ENCODE data around the gene SCFD2.
"Not testable (repeated sequence)": the region's sequence is repeated elsewhere in the genome, so short reads cannot be mapped to it uniquely, and the experiment has no call there.

Gene SCFD2

GRCh38 chr4:53274609-53275268 is 91.1 kb downstream of the SCFD2 start:
- no peak for DNase-seq (ENCODE audit: low spot score)
- TF ChIP-seq, protein P1, sequence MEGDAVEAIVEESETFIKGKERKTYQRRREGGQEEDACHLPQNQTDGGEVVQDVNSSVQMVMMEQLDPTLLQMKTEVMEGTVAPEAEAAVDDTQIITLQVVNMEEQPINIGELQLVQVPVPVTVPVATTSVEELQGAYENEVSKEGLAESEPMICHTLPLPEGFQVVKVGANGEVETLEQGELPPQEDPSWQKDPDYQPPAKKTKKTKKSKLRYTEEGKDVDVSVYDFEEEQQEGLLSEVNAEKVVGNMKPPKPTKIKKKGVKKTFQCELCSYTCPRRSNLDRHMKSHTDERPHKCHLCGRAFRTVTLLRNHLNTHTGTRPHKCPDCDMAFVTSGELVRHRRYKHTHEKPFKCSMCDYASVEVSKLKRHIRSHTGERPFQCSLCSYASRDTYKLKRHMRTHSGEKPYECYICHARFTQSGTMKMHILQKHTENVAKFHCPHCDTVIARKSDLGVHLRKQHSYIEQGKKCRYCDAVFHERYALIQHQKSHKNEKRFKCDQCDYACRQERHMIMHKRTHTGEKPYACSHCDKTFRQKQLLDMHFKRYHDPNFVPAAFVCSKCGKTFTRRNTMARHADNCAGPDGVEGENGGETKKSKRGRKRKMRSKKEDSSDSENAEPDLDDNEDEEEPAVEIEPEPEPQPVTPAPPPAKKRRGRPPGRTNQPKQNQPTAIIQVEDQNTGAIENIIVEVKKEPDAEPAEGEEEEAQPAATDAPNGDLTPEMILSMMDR (IDR thresholded peaks at IDR 0.05; ENCODE audit: extremely low read depth, missing control alignments): no peak

- TF ChIP-seq, protein P1 (IDR thresholded peaks at IDR 0.05; ENCODE audit: extremely low read depth, missing control alignments): no peak
- no peak for DNase-seq (ENCODE audit: low spot score)
Measured at GRCh38 chr4:53273726-53274125, 92.1 kb downstream of the SCFD2 start.

GRCh38 chr4:53267026-53267425 is 98.8 kb downstream of the SCFD2 start:
- TF ChIP-seq, protein P1 (IDR thresholded peaks at IDR 0.05; ENCODE audit: extremely low read depth, missing control alignments): no peak
- DNase-seq (ENCODE audit: low spot score): no peak

GRCh38 chr4:53255986-53256385 is 109.9 kb downstream of the SCFD2 start:
- not testable (repeated sequence) for DNase-seq (ENCODE audit: low spot score)

DNA sequence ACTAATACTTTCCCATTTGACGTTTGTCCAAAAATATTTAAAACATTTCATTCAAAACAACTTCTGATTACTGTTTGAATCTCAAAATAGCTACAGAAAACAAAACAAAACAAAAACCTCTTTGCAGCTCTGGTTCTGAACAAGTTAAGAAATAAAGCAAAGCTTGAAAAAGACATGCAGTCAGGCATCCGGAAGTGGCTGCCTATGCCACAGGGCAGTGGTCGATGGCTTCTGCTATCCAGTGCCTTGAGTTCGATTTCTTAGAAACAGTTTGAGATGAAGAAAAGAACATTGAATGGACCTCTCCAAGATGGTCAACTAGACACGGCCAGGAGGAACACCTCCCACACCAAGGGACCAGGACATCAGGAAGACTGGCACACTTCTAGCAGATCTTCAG is 125.3 kb downstream of the SCFD2 start:
- DNase-seq (ENCODE audit: low spot score): no peak
- TF ChIP-seq, protein P1 (IDR thresholded peaks at IDR 0.05; ENCODE audit: extremely low read depth, missing control alignments): no peak

DNA sequence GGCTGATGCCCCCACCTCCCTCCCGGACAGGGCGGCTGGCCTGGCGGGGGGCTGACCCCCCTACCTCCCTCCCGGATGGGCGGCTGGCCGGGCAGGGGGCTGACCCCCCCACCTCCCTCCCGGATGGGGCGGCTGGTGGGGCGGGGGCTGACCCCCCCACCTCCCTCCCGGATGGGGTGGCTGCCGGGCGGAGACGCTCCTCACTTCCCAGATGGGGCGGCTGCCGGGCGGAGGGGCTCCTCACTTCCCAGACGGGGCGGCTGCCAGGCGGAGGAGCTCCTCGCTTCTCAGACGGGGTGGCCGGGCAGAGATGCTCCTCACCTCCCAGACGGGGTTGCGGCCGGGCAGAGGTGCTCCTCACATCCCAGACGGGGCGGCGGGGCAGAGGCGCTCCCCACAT is 127.5 kb downstream of the SCFD2 start:
- DNase-seq (ENCODE audit: low spot score): not testable (repeated sequence)

DNA sequence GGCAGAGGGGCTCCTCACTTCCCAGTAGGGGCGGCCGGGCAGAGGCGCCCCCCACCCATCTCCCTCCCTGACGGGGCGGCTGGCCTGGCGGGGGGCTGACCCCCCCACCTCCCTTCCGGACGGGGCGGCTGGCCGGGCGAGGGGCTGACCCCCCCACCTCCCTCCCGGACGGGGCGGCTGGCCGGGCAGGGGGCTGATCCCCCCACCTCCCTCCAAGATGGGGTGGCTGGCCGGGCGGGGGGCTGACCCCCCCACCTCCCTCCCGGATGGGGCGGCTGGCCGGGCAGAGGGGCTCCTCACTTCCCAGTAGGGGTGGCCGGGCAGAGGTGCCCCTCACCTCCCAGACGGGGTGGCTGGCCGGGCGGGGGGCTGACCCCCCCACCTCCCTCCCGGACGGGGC is 128.1 kb downstream of the SCFD2 start:
- not testable (repeated sequence) for DNase-seq (ENCODE audit: low spot score)

DNA sequence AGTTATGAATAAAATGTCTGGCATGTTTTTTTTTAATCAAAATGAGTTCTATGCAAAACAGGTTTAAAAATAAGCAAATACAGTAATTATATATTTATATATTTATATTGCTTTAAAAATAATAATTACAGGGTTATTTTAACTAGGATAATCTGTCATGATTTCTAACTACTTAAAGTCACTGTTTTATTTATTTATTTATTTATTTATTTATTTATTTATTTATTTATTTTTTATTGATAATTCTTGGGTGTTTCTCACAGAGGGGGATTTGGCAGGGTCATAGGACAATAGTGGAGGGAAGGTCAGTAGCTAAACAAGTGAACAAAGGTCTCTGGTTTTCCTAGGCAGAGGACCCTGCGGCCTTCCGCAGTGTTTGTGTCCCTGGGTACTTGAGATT is 129.2 kb downstream of the SCFD2 start:
- not testable (repeated sequence) for DNase-seq (ENCODE audit: low spot score)

DNA sequence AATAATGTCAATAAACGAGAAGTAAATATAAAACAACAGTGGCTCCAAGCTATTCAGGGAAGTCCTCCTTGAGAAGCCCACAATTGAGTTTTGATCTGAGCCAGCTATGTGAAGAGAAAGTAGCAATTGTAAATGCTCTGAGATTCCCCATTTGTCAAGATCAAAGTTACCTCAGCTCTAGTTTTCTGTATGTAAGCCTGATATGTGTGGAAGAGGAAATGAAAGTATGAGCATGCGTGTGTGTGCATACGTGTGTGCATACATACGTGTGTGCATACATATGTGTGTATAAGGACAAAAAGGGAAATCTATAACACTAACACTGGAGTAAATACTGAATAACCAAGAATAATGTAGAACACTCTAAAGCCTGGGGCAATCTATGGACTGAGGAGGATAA is 130.3 kb downstream of the SCFD2 start:
- TF ChIP-seq, protein P1 (IDR thresholded peaks at IDR 0.05; ENCODE audit: extremely low read depth, missing control alignments): no peak
- peak; percentile 39 for DNase-seq (ENCODE audit: low spot score)

DNA sequence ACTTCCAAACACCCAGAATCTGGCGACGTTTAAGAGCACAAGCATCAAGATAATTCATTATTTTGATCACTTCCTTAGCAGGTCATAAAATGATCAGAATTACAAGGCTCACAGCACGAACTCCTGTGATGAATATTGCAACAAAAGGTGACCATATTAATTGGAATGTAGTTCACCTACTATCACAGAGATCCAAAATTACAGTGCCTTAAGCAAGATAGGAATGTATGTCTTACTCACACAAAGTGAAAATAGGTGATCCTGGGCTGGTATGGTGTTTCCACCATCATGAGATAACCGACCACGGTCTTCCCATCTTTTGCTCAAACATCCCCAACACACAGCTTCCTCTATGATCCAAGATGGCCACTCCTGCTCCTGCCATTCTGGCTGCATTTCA is 131.2 kb downstream of the SCFD2 start:
- TF ChIP-seq, protein P1 (IDR thresholded peaks at IDR 0.05; ENCODE audit: extremely low read depth, missing control alignments): no peak

More for the DNA sequence above, 131.2 kb downstream of the SCFD2 start:
- DNase-seq (ENCODE audit: low spot score): no peak
